ENCODE measurements around the gene KCNH5. TPM values are rescaled to one million over a fixed set of nuclear protein-coding genes. Genes with fewer than 3 reads are reported as not detected.

The KCNH5 gene, protein sequence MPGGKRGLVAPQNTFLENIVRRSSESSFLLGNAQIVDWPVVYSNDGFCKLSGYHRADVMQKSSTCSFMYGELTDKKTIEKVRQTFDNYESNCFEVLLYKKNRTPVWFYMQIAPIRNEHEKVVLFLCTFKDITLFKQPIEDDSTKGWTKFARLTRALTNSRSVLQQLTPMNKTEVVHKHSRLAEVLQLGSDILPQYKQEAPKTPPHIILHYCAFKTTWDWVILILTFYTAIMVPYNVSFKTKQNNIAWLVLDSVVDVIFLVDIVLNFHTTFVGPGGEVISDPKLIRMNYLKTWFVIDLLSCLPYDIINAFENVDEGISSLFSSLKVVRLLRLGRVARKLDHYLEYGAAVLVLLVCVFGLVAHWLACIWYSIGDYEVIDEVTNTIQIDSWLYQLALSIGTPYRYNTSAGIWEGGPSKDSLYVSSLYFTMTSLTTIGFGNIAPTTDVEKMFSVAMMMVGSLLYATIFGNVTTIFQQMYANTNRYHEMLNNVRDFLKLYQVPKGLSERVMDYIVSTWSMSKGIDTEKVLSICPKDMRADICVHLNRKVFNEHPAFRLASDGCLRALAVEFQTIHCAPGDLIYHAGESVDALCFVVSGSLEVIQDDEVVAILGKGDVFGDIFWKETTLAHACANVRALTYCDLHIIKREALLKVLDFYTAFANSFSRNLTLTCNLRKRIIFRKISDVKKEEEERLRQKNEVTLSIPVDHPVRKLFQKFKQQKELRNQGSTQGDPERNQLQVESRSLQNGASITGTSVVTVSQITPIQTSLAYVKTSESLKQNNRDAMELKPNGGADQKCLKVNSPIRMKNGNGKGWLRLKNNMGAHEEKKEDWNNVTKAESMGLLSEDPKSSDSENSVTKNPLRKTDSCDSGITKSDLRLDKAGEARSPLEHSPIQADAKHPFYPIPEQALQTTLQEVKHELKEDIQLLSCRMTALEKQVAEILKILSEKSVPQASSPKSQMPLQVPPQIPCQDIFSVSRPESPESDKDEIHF
- 1 to 10 TPM in 2 of 8 experiments, under 1 TPM in 5, not detected in 1; 0.10 to 2.1 (median 0.43) TPM for total RNA-seq

DNA sequence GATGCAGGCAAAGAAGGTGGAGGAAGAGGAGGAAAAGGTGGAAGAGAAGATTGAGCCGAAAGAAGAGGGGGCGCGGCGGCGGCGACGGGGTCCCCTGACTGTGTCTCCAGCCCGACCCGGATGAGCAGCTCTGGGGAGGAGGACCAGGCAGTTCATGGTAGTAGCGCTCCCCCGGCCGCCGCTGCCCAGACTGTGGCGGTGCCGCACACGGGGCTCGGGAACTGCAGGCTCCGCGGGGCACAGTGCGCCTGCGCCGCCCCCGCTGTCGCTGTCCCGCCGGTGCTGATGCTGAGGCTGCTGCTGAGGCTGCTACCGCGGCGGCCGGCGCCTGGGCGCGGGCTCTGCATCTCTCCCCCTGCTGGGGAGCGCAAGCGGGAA lies at the start of gene KCNH5:
TSS of gene KCNH5 (minus strand) at position 225 of the 378 bp plus-strand sequence. CDS start 272 bp downstream, outside the sequence.
- in situ Hi-C loops (cut with MboI; ENCODE audit: low pct_unique_long_range_greater_than_20kb in 2 of 9, low sequenced_read_pairs in 9 of 9, unreplicated experiment in 9 of 9): loop anchor here in 4 of 9 experiments (25.0 kb wide), 2 partner anchors 858 to 883 kb away; no protein-coding TSS in a partner anchor
- H3K4me3 ChIP-seq: peak within 1 kb of the TSS; percentile 54 to 86 (median 56)
- peaks cover 0 to 2% of the 10 kb centered on the region in 2 donors for H3K4me1 ChIP-seq (replicated peaks in 1 of 2)
- peak; percentile 28 to 93 (median 92) for ATAC-seq (replicated peaks in 6 of 8)
- 0% methylated on average over 2 to 4 of the region's 35 CpGs; no CpG with 5 or more reads in 8 of the 10 experiments for WGBS, 10 experiments
- peak within 1 kb of the TSS; percentile 2 for H3K27ac ChIP-seq

DNA sequence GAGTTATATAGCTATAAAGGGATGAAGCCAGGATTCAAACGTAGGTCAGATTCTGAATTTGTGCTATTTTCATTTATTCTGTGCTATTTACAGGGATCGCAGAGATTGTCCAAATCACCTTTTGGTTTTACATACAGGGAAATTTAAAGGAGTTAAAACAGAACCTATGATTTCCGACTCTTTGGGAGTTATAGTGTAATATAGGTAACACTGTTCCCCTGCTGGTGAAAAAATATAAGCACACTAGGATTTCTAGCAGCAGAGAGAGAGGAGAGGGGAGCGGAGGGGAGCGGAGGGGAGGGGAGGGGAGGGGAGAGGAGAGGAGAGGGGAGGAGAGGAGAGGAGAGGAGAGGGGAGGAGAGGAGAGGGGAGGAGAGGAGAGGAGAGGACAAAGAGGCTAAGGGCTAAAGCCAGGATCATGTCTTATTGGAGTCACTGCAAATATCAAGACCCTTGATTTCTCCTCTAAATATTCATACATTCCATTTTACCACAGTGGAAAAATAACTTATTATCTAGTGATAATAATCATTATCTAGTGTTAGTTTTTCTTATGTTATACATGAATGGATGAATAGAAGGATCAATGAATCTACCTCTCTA lies 46.2 kb upstream of the KCNH5 start:
- Histone ChIP-seq H3K27ac (no peak overlapping the region), H3K4me1 (replicated peaks in 1 of 2) (no peaks in the 10 kb centered on the region), H3K4me3 (no peak overlapping the region)
- 0 to 100% (median 91%) methylated on average over 1 to 3 of the region's 5 CpGs; no CpG with 5 or more reads in 2 of the 10 experiments for WGBS, 10 experiments
- in situ Hi-C loops (cut with MboI; ENCODE audit: low pct_unique_long_range_greater_than_20kb in 2 of 9, low sequenced_read_pairs in 9 of 9, unreplicated experiment in 9 of 9): no loop called here
- ATAC-seq (replicated peaks in 6 of 8): no peak

GRCh38 chr14:63088865-63089264 lies 43.6 kb upstream of the KCNH5 start:
- in situ Hi-C loops (cut with MboI; ENCODE audit: low pct_unique_long_range_greater_than_20kb in 2 of 9, low sequenced_read_pairs in 9 of 9, unreplicated experiment in 9 of 9): no loop called here
- no peak overlapping the region for H3K27ac ChIP-seq
- WGBS, 10 experiments: 0 to 100% (median 60%) methylated on average over 1 to 2 of the region's 2 CpGs; no CpG with 5 or more reads in 3 of the 10 experiments

GRCh38 chr14:63078569-63078968 lies 33.3 kb upstream of the KCNH5 start:
- in situ Hi-C loops (cut with MboI; ENCODE audit: low pct_unique_long_range_greater_than_20kb in 2 of 9, low sequenced_read_pairs in 9 of 9, unreplicated experiment in 9 of 9): no loop called here
- WGBS, 10 experiments: 0 to 100% (median 57%) methylated on average over 1 of the region's 1 CpG; no CpG with 5 or more reads in 1 of the 10 experiments
- Histone ChIP-seq H3K27ac (no peak overlapping the region), H3K4me1 (replicated peaks in 1 of 2) (no peaks in the 10 kb centered on the region), H3K4me3 (no peak overlapping the region)
- ATAC-seq (replicated peaks in 6 of 8): no peak

More at GRCh38 chr14:63088865-63089264, 43.6 kb upstream of the KCNH5 start:
- no peaks in the 10 kb centered on the region for H3K4me1 ChIP-seq (replicated peaks in 1 of 2)
- ATAC-seq (replicated peaks in 6 of 8): no peak
- no peak overlapping the region for H3K4me3 ChIP-seq

GRCh38 chr14:63076488-63076887 lies 31.2 kb upstream of the KCNH5 start:
- no peak for ATAC-seq (replicated peaks in 6 of 8)
- Histone ChIP-seq H3K4me3 (no peak overlapping the region), H3K27ac (no peak overlapping the region), H3K4me1 (replicated peaks in 1 of 2) (no peaks in the 10 kb centered on the region)
- in situ Hi-C loops (cut with MboI; ENCODE audit: low pct_unique_long_range_greater_than_20kb in 2 of 9, low sequenced_read_pairs in 9 of 9, unreplicated experiment in 9 of 9): no loop called here

GRCh38 chr14:63055631-63056030 lies 10.4 kb upstream of the KCNH5 start:
- in situ Hi-C loops (cut with MboI; ENCODE audit: low pct_unique_long_range_greater_than_20kb in 2 of 9, low sequenced_read_pairs in 9 of 9, unreplicated experiment in 9 of 9): no loop called here
- WGBS, 10 experiments: 0 to 100% (median 78%) methylated on average over 1 of the region's 1 CpG; no CpG with 5 or more reads in 3 of the 10 experiments

GRCh38 chr14:63051992-63052391 lies 6.7 kb upstream of the KCNH5 start:
- 10 to 84% (median 50%) methylated on average over 1 to 4 of the region's 4 CpGs for WGBS, 10 experiments
- in situ Hi-C loops (cut with MboI; ENCODE audit: low pct_unique_long_range_greater_than_20kb in 2 of 9, low sequenced_read_pairs in 9 of 9, unreplicated experiment in 9 of 9): no loop called here
- no peak for ATAC-seq (replicated peaks in 6 of 8)
- no peaks in the 10 kb centered on the region for H3K4me1 ChIP-seq (replicated peaks in 1 of 2)
- H3K4me3 ChIP-seq: no peak overlapping the region
- H3K27ac ChIP-seq: no peak overlapping the region

More at GRCh38 chr14:63055631-63056030, 10.4 kb upstream of the KCNH5 start:
- H3K4me3 ChIP-seq: no peak overlapping the region
- H3K27ac ChIP-seq: no peak overlapping the region
- ATAC-seq (replicated peaks in 6 of 8): no peak
- H3K4me1 ChIP-seq (replicated peaks in 1 of 2): no peaks in the 10 kb centered on the region

DNA sequence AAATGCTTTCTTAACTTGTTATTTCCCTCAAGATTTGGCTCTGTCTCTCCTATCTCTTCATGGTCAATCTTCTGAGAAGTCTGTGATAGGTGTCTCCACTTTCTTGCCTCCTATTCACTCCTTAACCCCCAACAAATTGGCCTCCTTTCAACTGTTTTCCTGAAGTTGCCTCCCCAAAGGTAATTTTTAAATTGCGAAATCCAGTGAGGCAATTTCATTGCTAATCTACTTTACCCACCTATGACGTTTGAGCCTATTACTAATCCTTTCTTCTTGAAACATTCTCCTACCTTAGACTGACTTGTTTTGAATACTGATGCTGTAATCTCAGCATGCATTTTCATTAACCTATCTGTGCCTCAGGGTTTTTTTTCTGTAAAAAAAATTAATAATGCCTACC lies 6.0 kb upstream of the KCNH5 start:
- H3K4me1 ChIP-seq (replicated peaks in 1 of 2): no peaks in the 10 kb centered on the region
- in situ Hi-C loops (cut with MboI; ENCODE audit: low pct_unique_long_range_greater_than_20kb in 2 of 9, low sequenced_read_pairs in 9 of 9, unreplicated experiment in 9 of 9): no loop called here
- ATAC-seq (replicated peaks in 6 of 8): no peak
- WGBS, 10 experiments: 14 to 87% (median 60%) methylated on average over 1 to 2 of the region's 2 CpGs; no CpG with 5 or more reads in 2 of the 10 experiments
- H3K27ac ChIP-seq: no peak overlapping the region
- H3K4me3 ChIP-seq: no peak overlapping the region

DNA sequence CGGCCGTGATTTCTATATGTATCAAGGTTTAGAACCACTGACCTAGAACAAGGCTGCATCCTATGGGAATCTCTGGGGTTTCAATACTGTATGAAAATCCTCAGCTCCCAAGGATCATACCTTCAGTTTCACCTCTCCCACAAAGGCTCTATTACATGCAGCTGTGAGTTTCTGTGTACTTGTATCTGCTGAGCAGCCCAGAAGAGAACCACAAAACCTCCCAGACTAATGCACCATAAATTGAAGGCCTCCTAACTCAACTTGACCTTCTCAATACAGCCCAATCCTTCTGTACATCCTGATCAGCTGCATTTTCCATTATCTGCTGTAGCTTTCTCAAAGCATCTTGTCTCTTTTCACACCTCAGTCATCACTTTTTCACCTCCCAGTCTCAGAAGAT lies 5.4 kb upstream of the KCNH5 start:
- H3K27ac ChIP-seq: no peak overlapping the region
- no peak overlapping the region for H3K4me3 ChIP-seq
- in situ Hi-C loops (cut with MboI; ENCODE audit: low pct_unique_long_range_greater_than_20kb in 2 of 9, low sequenced_read_pairs in 9 of 9, unreplicated experiment in 9 of 9): no loop called here
- H3K4me1 ChIP-seq (replicated peaks in 1 of 2): no peaks in the 10 kb centered on the region
- WGBS, 10 experiments: 80 to 100% (median 80%) methylated on average over 1 to 2 of the region's 2 CpGs; no CpG with 5 or more reads in 7 of the 10 experiments
- ATAC-seq (replicated peaks in 6 of 8): no peak

DNA sequence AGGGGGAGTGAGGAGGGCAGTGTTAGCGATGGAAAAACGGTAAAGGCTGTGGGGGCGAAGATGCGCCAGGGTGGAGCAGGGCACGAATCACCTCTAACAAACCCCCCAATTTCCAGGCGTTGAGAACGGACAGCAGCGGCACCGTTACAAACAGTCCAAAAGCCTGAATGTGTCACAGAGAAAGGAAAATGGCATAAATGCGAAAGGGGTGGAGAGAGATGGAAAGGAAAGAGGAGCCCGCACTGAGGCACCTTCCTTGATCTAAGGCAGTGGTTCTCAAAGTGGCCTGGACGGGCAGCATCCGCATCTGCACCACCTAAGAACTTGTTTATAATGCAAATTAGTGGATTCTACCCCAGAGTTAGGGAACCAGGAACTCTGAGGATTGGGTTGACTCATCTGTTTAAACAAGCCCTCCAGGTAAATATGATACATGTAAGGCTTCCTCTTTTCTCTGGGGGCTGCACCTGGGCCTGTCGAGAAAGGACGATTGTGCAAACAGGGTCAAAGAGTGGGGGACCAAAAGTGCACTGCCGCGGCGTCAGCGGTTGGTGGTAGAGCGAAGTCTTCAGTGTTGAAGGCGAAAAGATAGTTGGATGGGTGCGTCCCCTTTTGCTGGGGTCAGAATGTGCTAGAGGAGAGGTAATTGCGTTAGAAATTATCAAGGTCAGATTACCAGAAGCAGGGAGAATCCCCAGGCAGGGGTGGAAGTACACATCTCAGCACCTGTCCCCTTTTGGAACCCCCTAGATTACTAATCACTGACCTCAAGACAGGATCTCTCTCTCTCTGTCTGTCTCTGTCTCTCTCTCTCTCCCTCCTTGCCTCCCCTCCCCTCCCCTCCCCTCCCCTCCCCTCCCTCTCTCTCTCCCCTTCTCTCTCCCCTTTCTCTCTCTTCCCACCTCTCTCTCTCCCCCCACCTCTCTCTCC lies 1.3 kb upstream of the KCNH5 start:
- 0 to 80% (median 4%) methylated on average over 1 to 13 of the region's 23 CpGs; no CpG with 5 or more reads in 1 of the 10 experiments for WGBS, 10 experiments
- Histone ChIP-seq H3K27ac (no peak overlapping the region), H3K4me1 (replicated peaks in 1 of 2) (peaks cover 0 to 2% of the 10 kb centered on the region in 2 donors), H3K4me3 (peak overlapping the region; percentile 54 to 86 (median 56))
- in situ Hi-C loops (cut with MboI; ENCODE audit: low pct_unique_long_range_greater_than_20kb in 2 of 9, low sequenced_read_pairs in 9 of 9, unreplicated experiment in 9 of 9): loop anchor here in 4 of 9 experiments (25.0 kb wide), 2 partner anchors 859 to 884 kb away; no protein-coding TSS in a partner anchor
- no peak for ATAC-seq (replicated peaks in 6 of 8)

DNA sequence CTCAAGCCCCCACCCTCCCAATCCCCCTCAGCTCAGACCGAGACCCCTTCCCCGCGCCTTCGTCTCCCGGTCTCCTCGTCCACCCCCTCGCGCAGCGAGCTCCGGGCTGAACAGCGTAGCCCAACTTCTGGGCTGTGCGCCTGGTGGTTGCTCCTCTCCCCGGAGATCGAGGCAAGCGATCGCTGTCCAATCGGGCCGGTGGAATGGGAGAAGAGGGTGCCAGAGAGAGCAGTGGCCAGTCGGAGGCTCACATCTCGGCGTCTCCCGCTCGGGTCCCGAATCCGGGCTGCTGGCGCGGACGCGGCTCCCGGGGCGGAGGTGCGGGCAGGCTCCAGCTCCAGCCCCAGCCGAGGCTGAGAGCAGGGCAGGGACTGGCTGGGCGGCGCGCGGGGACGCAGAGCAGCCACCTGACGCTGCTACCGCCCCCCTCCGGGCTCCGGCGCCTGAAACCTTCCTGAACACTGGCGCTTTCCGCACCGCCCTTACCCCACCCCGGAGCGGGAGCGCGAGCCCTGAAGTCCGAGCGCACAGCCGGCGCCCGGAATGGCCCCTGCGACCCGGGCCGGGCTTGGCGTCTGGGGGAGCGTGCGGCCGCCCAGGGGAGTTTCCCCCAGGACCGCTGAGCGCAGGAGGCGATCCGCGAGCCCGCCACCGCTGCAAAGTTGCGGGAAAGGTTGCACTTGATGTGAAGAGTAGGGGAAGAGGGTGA lies 508 bp upstream of the KCNH5 start:
- Histone ChIP-seq H3K27ac (peak overlapping the region; percentile 2), H3K4me1 (replicated peaks in 1 of 2) (peaks cover 0 to 2% of the 10 kb centered on the region in 2 donors), H3K4me3 (peak overlapping the region; percentile 54 to 86 (median 56))
- in situ Hi-C loops (cut with MboI; ENCODE audit: low pct_unique_long_range_greater_than_20kb in 2 of 9, low sequenced_read_pairs in 9 of 9, unreplicated experiment in 9 of 9): loop anchor here in 4 of 9 experiments (25.0 kb wide), 2 partner anchors 858 to 883 kb away; no protein-coding TSS in a partner anchor
- ATAC-seq (replicated peaks in 6 of 8): peak; percentile 20 to 92 (median 88)
- WGBS, 10 experiments: 0% methylated on average over 7 to 10 of the region's 70 CpGs; no CpG with 5 or more reads in 8 of the 10 experiments

All from motor neuron (in vitro differentiated cells).